Measurements from ENCODE around the gene CGGBP1.

Gene CGGBP1

GRCh38 chr3:88033079-88033478 lies 25.7 kb downstream of the CGGBP1 start:
- H3K9me3 ChIP-seq (replicated peaks in 1 of 2; ENCODE audit: control insufficient read depth in 2 of 2, insufficient read depth in 1 of 2, low read depth in 1 of 2, low read length in 2 of 2): no peaks in the 10 kb centered on the region
- no peak overlapping the region for H2BK5ac ChIP-seq (ENCODE audit: low read length)
- no peak overlapping the region for H4K91ac ChIP-seq (ENCODE audit: low read depth, low read length, poor library complexity)
- no peaks in the 10 kb centered on the region for H3K4me1 ChIP-seq (ENCODE audit: control insufficient read depth in 2 of 2, insufficient read depth in 1 of 2, low read depth in 1 of 2, low read length in 2 of 2)
- no peak overlapping the region for H2BK15ac ChIP-seq (ENCODE audit: low read length)
- H3K18ac ChIP-seq (ENCODE audit: low read length): no peak overlapping the region
- no peak overlapping the region for H4K8ac ChIP-seq (ENCODE audit: low read depth, low read length)
- H3K9ac ChIP-seq (ENCODE audit: low read depth, low read length, poor library complexity): no peak overlapping the region
- H3K23ac ChIP-seq (ENCODE audit: low read depth, low read length, poor library complexity): no peak overlapping the region
- H3K79me1 ChIP-seq (ENCODE audit: low read depth, low read length): no peaks in the 10 kb centered on the region
- H3K4me2 ChIP-seq (ENCODE audit: insufficient read depth, low read length, poor library complexity, severe bottlenecking): no peak overlapping the region
- DNase-seq (ENCODE audit: low spot score): no peak
- H3K27me3 ChIP-seq (ENCODE audit: control insufficient read depth in 3 of 3, insufficient read depth in 3 of 3, low read depth in 1 of 3, low read length in 3 of 3): no peaks in the 10 kb centered on the region
- no CpG with 5 or more reads among the region's 2 CpGs for WGBS, 2 donors (ENCODE audit: extremely low coverage in 2 of 2, insufficient read length in 2 of 2, insufficient replicate concordance in 1 of 2)
- no peak overlapping the region for H2BK12ac ChIP-seq (ENCODE audit: low read length)
- H3K14ac ChIP-seq (ENCODE audit: low read length): no peak overlapping the region
- no peak overlapping the region for H2BK120ac ChIP-seq (ENCODE audit: low read depth, low read length)
- H2AFZ ChIP-seq (ENCODE audit: low read length): no peak overlapping the region
- no peak overlapping the region for H3K4ac ChIP-seq (ENCODE audit: low read length)
- H3K4me3 ChIP-seq (ENCODE audit: low read length in 2 of 2): no peak overlapping the region
- H2AK5ac ChIP-seq (ENCODE audit: low read depth, low read length): no peak overlapping the region
- H3K27ac ChIP-seq (replicated peaks; ENCODE audit: low read length): no peak overlapping the region
- H3K36me3 ChIP-seq (replicated peaks in 1 of 2; ENCODE audit: control insufficient read depth in 2 of 2, insufficient read depth in 2 of 2, low read length in 2 of 2): no peaks in the 10 kb centered on the region

DNA sequence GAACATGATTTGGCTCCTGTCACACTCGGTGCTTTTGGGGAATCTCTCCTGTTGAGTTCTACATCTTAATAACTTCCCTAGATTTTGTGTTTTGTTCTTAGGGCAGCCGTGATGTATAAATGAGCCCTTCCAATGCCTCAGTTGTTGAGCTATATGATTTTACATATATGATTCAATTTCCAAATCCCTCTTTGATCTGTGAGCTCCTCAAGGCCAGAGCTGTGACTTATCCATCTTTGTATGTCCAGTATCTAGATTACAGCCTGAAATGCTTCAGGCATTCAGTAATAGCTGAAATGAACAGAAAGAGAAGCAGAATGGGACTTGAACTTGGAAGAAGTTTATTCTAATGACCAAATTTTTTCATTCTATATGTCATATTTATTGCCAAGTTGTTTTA lies 26.6 kb downstream of the CGGBP1 start:
- H3K79me1 ChIP-seq (ENCODE audit: low read depth, low read length): no peaks in the 10 kb centered on the region
- no peaks in the 10 kb centered on the region for H3K36me3 ChIP-seq (replicated peaks in 1 of 2; ENCODE audit: control insufficient read depth in 2 of 2, insufficient read depth in 2 of 2, low read length in 2 of 2)
- no peak overlapping the region for H4K91ac ChIP-seq (ENCODE audit: low read depth, low read length, poor library complexity)
- H3K27me3 ChIP-seq (ENCODE audit: control insufficient read depth in 3 of 3, insufficient read depth in 3 of 3, low read depth in 1 of 3, low read length in 3 of 3): no peaks in the 10 kb centered on the region
- H2BK5ac ChIP-seq (ENCODE audit: low read length): no peak overlapping the region
- H3K14ac ChIP-seq (ENCODE audit: low read length): no peak overlapping the region
- peak overlapping the region; percentile 78 for H2AFZ ChIP-seq (ENCODE audit: low read length)
- no peak for DNase-seq (ENCODE audit: low spot score)
- H2BK12ac ChIP-seq (ENCODE audit: low read length): no peak overlapping the region
- no peaks in the 10 kb centered on the region for H3K9me3 ChIP-seq (replicated peaks in 1 of 2; ENCODE audit: control insufficient read depth in 2 of 2, insufficient read depth in 1 of 2, low read depth in 1 of 2, low read length in 2 of 2)
- H2AK5ac ChIP-seq (ENCODE audit: low read depth, low read length): no peak overlapping the region
- H2BK120ac ChIP-seq (ENCODE audit: low read depth, low read length): no peak overlapping the region
- H3K4ac ChIP-seq (ENCODE audit: low read length): no peak overlapping the region
- H4K8ac ChIP-seq (ENCODE audit: low read depth, low read length): no peak overlapping the region
- no peak overlapping the region for H3K23ac ChIP-seq (ENCODE audit: low read depth, low read length, poor library complexity)
- no peak overlapping the region for H3K9ac ChIP-seq (ENCODE audit: low read depth, low read length, poor library complexity)
- no peak overlapping the region for H3K4me3 ChIP-seq (ENCODE audit: low read length in 2 of 2)
- no peak overlapping the region for H3K18ac ChIP-seq (ENCODE audit: low read length)
- H3K4me2 ChIP-seq (ENCODE audit: insufficient read depth, low read length, poor library complexity, severe bottlenecking): no peak overlapping the region
- H3K27ac ChIP-seq (replicated peaks; ENCODE audit: low read length): no peak overlapping the region
- WGBS, 2 donors (ENCODE audit: extremely low coverage in 2 of 2, insufficient read length in 2 of 2, insufficient replicate concordance in 1 of 2): no CpG with 5 or more reads among the region's 2 CpGs
- no peak overlapping the region for H2BK15ac ChIP-seq (ENCODE audit: low read length)
- no peaks in the 10 kb centered on the region for H3K4me1 ChIP-seq (ENCODE audit: control insufficient read depth in 2 of 2, insufficient read depth in 1 of 2, low read depth in 1 of 2, low read length in 2 of 2)

DNA sequence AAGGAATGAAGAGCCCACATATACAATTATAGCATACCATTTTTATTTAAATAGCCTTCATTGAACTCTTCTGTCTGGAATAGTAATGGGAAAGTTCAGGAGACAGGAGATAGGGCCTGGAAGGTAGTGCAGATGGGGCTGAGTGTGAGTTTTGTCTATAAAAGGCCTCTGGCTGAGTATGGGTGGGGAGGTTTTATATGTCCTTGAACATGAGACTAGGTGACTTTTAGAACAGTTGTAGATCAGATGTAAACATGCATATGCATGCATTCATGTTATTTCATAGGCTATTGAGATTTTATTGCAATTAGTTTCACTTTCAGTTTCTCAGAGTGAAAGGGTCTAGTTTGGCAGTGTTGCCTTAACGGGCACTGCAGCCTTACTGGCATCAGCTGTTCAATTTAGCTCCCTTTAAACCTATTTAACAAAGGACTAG lies 27.1 kb downstream of the CGGBP1 start:
- Histone ChIP-seq H3K18ac (ENCODE audit: low read length) (no peak overlapping the region), H3K36me3 (replicated peaks in 1 of 2; ENCODE audit: control insufficient read depth in 2 of 2, insufficient read depth in 2 of 2, low read length in 2 of 2) (no peaks in the 10 kb centered on the region), H3K4me2 (ENCODE audit: insufficient read depth, low read length, poor library complexity, severe bottlenecking) (no peak overlapping the region), H2BK12ac (ENCODE audit: low read length) (no peak overlapping the region), H3K4ac (ENCODE audit: low read length) (no peak overlapping the region), H4K91ac (ENCODE audit: low read depth, low read length, poor library complexity) (no peak overlapping the region), H2BK5ac (ENCODE audit: low read length) (no peak overlapping the region), H3K14ac (ENCODE audit: low read length) (no peak overlapping the region), H3K4me3 (ENCODE audit: low read length in 2 of 2) (peak overlapping the region in 1 of 2 donors; percentile 5), H2BK120ac (ENCODE audit: low read depth, low read length) (no peak overlapping the region), H2BK15ac (ENCODE audit: low read length) (no peak overlapping the region), H3K4me1 (ENCODE audit: control insufficient read depth in 2 of 2, insufficient read depth in 1 of 2, low read depth in 1 of 2, low read length in 2 of 2) (no peaks in the 10 kb centered on the region), H4K8ac (ENCODE audit: low read depth, low read length) (no peak overlapping the region), H3K27ac (replicated peaks; ENCODE audit: low read length) (no peak overlapping the region), H3K9ac (ENCODE audit: low read depth, low read length, poor library complexity) (no peak overlapping the region), H2AFZ (ENCODE audit: low read length) (peak overlapping the region; percentile 78), H3K9me3 (replicated peaks in 1 of 2; ENCODE audit: control insufficient read depth in 2 of 2, insufficient read depth in 1 of 2, low read depth in 1 of 2, low read length in 2 of 2) (no peaks in the 10 kb centered on the region), H3K79me1 (ENCODE audit: low read depth, low read length) (no peaks in the 10 kb centered on the region), H3K23ac (ENCODE audit: low read depth, low read length, poor library complexity) (no peak overlapping the region), H2AK5ac (ENCODE audit: low read depth, low read length) (no peak overlapping the region), H3K27me3 (ENCODE audit: control insufficient read depth in 3 of 3, insufficient read depth in 3 of 3, low read depth in 1 of 3, low read length in 3 of 3) (no peaks in the 10 kb centered on the region)
- no peak for DNase-seq (ENCODE audit: low spot score)
- WGBS, 2 donors (ENCODE audit: extremely low coverage in 2 of 2, insufficient read length in 2 of 2, insufficient replicate concordance in 1 of 2): no CpG with 5 or more reads among the region's 1 CpG

DNA sequence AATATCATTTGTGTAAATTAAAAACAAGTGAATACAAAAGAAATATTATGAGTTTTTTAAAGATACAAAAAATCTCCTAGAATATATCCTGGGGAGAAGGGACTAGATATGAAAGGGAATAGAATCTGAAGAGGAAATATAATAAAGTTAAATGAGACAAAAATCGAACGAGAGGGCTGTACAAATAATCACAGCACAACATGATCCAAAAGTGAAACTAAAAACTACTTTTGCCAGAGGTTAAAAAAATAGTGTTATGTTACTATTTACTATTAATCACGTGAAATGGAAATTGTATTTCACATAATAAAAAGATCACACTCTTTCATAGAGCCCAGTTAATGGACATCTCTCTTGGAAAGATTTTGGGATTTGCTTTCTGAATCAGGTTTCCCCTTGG lies 28.6 kb downstream of the CGGBP1 start:
- Histone ChIP-seq H2BK120ac (ENCODE audit: low read depth, low read length) (no peak overlapping the region), H3K79me1 (ENCODE audit: low read depth, low read length) (no peaks in the 10 kb centered on the region), H3K9me3 (replicated peaks in 1 of 2; ENCODE audit: control insufficient read depth in 2 of 2, insufficient read depth in 1 of 2, low read depth in 1 of 2, low read length in 2 of 2) (peaks cover 0 to 3% of the 10 kb centered on the region in 2 donors), H3K4me2 (ENCODE audit: insufficient read depth, low read length, poor library complexity, severe bottlenecking) (no peak overlapping the region), H2AK5ac (ENCODE audit: low read depth, low read length) (no peak overlapping the region), H4K91ac (ENCODE audit: low read depth, low read length, poor library complexity) (no peak overlapping the region), H3K23ac (ENCODE audit: low read depth, low read length, poor library complexity) (no peak overlapping the region), H3K4ac (ENCODE audit: low read length) (no peak overlapping the region), H2BK12ac (ENCODE audit: low read length) (no peak overlapping the region), H3K27me3 (ENCODE audit: control insufficient read depth in 3 of 3, insufficient read depth in 3 of 3, low read depth in 1 of 3, low read length in 3 of 3) (no peaks in the 10 kb centered on the region), H3K9ac (ENCODE audit: low read depth, low read length, poor library complexity) (no peak overlapping the region), H4K8ac (ENCODE audit: low read depth, low read length) (no peak overlapping the region), H3K4me3 (ENCODE audit: low read length in 2 of 2) (no peak overlapping the region), H2AFZ (ENCODE audit: low read length) (no peak overlapping the region), H3K36me3 (replicated peaks in 1 of 2; ENCODE audit: control insufficient read depth in 2 of 2, insufficient read depth in 2 of 2, low read length in 2 of 2) (no peaks in the 10 kb centered on the region), H3K18ac (ENCODE audit: low read length) (no peak overlapping the region), H2BK15ac (ENCODE audit: low read length) (no peak overlapping the region), H2BK5ac (ENCODE audit: low read length) (no peak overlapping the region), H3K4me1 (ENCODE audit: control insufficient read depth in 2 of 2, insufficient read depth in 1 of 2, low read depth in 1 of 2, low read length in 2 of 2) (no peaks in the 10 kb centered on the region), H3K27ac (replicated peaks; ENCODE audit: low read length) (no peak overlapping the region), H3K14ac (ENCODE audit: low read length) (no peak overlapping the region)
- WGBS, 2 donors (ENCODE audit: extremely low coverage in 2 of 2, insufficient read length in 2 of 2, insufficient replicate concordance in 1 of 2): no CpG with 5 or more reads among the region's 3 CpGs
- no peak for DNase-seq (ENCODE audit: low spot score)
